Nephron progenitor cell (in vitro differentiated cells): ENCODE data around the gene ATP10A.
A peak's percentile ranks its signal among the peaks of the same experiment; 100 is the strongest.

ENCODE experiments used
- DNase-seq: peaks from one replicate; pipeline ENCODE4 v3.0.0; 2021
- H3K27ac Mint-ChIP-seq: 2 replicates; pipeline ENCODE4 v1.8.0; 2021; ENCODE audit warnings: mild to moderate bottlenecking, moderate library complexity, mixed read lengths
- H3K27me3 Mint-ChIP-seq: 2 replicates; pipeline ENCODE4 v1.8.0; 2021; ENCODE audit warnings: mild to moderate bottlenecking, low read depth, mixed read lengths; ENCODE audit not compliant: poor library complexity
- H3K36me3 Mint-ChIP-seq: 2 replicates; pipeline ENCODE4 v1.8.0; 2021; ENCODE audit warnings: low read depth, mixed read lengths
- H3K4me1 Mint-ChIP-seq: 2 replicates; pipeline ENCODE4 v1.8.0; 2021; ENCODE audit warnings: mixed read lengths
- H3K4me3 Mint-ChIP-seq: 2 replicates; pipeline ENCODE4 v1.8.0; 2021; ENCODE audit warnings: mild to moderate bottlenecking, moderate library complexity, mixed read lengths
- H3K9me3 Mint-ChIP-seq: 2 replicates; pipeline ENCODE4 v1.8.0; 2021; ENCODE audit warnings: mild to moderate bottlenecking, moderate library complexity, mixed read lengths
- TF ChIP-seq, protein P1 (sequence below): fragments of 200-600 bp; sonication (generic); IDR thresholded peaks from 2 replicates; pipeline ENCODE4 v1.5.0; 2021; ENCODE audit warnings: antibody characterized with exemption

Gene ATP10A

GRCh38 chr15:25671132-25671531, 192.0 kb downstream of the ATP10A start:
- Mint-ChIP-seq H3K27me3 (peaks cover 8% of the 10 kb centered on the region), H3K9me3 (no peaks in the 10 kb centered on the region), H3K4me1 (peaks cover 64% of the 10 kb centered on the region), H3K4me3 (peak overlapping the region; percentile 77), H3K36me3 (no peaks in the 10 kb centered on the region), H3K27ac (no peak overlapping the region)
- peak; percentile 25 for DNase-seq
- TF ChIP-seq, protein P1, sequence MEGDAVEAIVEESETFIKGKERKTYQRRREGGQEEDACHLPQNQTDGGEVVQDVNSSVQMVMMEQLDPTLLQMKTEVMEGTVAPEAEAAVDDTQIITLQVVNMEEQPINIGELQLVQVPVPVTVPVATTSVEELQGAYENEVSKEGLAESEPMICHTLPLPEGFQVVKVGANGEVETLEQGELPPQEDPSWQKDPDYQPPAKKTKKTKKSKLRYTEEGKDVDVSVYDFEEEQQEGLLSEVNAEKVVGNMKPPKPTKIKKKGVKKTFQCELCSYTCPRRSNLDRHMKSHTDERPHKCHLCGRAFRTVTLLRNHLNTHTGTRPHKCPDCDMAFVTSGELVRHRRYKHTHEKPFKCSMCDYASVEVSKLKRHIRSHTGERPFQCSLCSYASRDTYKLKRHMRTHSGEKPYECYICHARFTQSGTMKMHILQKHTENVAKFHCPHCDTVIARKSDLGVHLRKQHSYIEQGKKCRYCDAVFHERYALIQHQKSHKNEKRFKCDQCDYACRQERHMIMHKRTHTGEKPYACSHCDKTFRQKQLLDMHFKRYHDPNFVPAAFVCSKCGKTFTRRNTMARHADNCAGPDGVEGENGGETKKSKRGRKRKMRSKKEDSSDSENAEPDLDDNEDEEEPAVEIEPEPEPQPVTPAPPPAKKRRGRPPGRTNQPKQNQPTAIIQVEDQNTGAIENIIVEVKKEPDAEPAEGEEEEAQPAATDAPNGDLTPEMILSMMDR: no peak

DNA sequence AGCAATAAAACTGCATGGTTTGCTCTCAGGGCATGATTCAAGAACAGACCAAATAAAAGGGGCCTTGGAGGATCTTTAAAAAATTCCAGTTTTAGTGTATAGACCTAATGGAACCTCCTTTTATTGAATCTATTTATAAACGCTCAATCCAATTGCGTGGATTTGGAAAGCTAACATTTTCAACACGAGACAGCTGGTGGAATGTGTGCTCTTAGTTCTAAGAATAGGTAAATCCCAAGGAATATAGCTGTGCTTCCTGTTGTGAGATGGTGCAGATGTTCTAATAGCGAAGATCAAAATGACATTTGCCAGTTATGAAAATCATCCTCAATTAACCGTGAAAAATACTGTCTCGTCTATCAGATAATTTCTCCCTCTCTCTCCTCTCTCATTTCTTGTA, 192.5 kb downstream of the ATP10A start:
- Mint-ChIP-seq H3K27me3 (peaks cover 9% of the 10 kb centered on the region), H3K9me3 (no peaks in the 10 kb centered on the region), H3K27ac (peak overlapping the region; percentile 88), H3K36me3 (no peaks in the 10 kb centered on the region), H3K4me3 (peak overlapping the region; percentile 77), H3K4me1 (peaks cover 64% of the 10 kb centered on the region)
- no peak for DNase-seq
- TF ChIP-seq, protein P1: no peak

GRCh38 chr15:25670025-25670554, 193.0 kb downstream of the ATP10A start:
- TF ChIP-seq, protein P1: no peak
- Mint-ChIP-seq H3K4me1 (peaks cover 60% of the 10 kb centered on the region), H3K9me3 (no peaks in the 10 kb centered on the region), H3K27ac (peak overlapping the region; percentile 88), H3K4me3 (peak overlapping the region; percentile 77), H3K36me3 (no peaks in the 10 kb centered on the region), H3K27me3 (peaks cover 6% of the 10 kb centered on the region)
- DNase-seq: peak; percentile 58

- peaks cover 54% of the 10 kb centered on the region for H3K4me1 Mint-ChIP-seq
- H3K36me3 Mint-ChIP-seq: no peaks in the 10 kb centered on the region
- no peaks in the 10 kb centered on the region for H3K9me3 Mint-ChIP-seq
- TF ChIP-seq, protein P1: no peak
- no peak for DNase-seq
- H3K27ac Mint-ChIP-seq: no peak overlapping the region
- peaks cover 4% of the 10 kb centered on the region for H3K27me3 Mint-ChIP-seq
- H3K4me3 Mint-ChIP-seq: no peak overlapping the region
Observed at GRCh38 chr15:25668901-25669300, 194.2 kb downstream of the ATP10A start.

DNA sequence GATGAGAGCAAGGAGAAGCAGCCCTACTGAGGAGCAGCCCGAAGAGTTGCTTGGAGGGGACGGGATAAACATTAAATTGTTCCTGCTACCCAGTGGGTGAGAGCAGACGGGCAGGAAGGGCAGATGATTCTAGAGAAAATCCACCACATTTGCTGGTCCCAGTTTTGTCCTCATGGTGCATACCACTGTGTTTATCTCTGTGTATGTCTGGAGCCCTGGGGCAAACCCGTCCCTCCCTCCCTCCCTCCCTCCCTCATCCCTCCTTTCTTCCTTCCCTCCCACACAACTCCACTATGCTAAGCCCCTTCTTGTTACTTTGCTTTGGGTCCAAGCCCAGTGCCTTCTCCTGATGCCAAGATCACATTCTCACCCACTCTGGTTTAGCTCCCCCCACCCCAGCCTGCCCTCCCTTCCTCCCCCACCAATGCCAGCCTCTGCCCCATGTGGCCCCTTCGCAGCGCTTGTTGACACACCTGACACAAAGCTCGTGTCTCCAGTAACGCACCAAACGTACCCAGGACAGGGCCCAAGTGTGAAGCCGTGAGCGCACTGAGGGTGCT, 194.8 kb downstream of the ATP10A start:
- peaks cover 49% of the 10 kb centered on the region for H3K4me1 Mint-ChIP-seq
- no peaks in the 10 kb centered on the region for H3K9me3 Mint-ChIP-seq
- H3K27ac Mint-ChIP-seq: no peak overlapping the region
- no peak for DNase-seq
- no peaks in the 10 kb centered on the region for H3K36me3 Mint-ChIP-seq
- H3K27me3 Mint-ChIP-seq: peaks cover 4% of the 10 kb centered on the region
- TF ChIP-seq, protein P1: no peak
- no peak overlapping the region for H3K4me3 Mint-ChIP-seq

DNA sequence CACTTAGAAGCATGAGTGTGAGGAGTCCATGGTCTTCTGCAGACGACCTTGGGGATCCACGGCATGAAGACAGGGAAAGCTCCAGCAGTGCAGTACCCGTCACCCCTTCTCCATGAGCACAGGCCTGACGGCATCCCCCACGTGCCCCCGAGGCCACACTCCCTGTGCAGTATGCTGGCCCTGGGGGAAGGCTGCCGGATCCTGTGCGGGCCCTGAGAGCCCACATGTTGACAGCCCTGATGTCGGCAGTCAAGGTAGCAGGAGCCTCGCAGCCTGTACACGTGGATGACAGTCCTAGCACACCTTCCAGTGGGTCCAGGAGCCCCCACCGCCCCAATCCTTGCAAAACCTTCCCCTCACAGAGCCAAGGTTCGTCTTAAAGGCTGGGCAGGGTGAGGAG, 195.3 kb downstream of the ATP10A start:
- peaks cover 46% of the 10 kb centered on the region for H3K4me1 Mint-ChIP-seq
- H3K27me3 Mint-ChIP-seq: peaks cover 6% of the 10 kb centered on the region

More for the DNA sequence above, 195.3 kb downstream of the ATP10A start:
- Mint-ChIP-seq H3K9me3 (no peaks in the 10 kb centered on the region), H3K4me3 (no peak overlapping the region), H3K36me3 (no peaks in the 10 kb centered on the region), H3K27ac (no peak overlapping the region)
- DNase-seq: no peak
- TF ChIP-seq, protein P1: no peak
